Tibial nerve (tissue), 4 donors: Measurements from ENCODE around the gene RHBG. TPM values are rescaled to one million over a fixed set of nuclear protein-coding genes. Genes with fewer than 3 reads are reported as not detected.
"Not testable (repeated sequence)": the region's sequence is repeated elsewhere in the genome, so short reads cannot be mapped to it uniquely, and the experiment has no call there.

Source experiments
- DNase-seq, 2 donors: peaks; one replicate each; pipeline ENCODE4 v3.0.0-alpha.2; 2019; ENCODE audit warnings: low spot score in 2 of 2
- H3K27ac ChIP-seq, 4 donors: fragments of 200-600 bp; sonication (generic) in 3 of 4; one replicate each; pipeline ENCODE4 v1.5.1; 2017 to 2019; ENCODE audit warnings: mild to moderate bottlenecking in 1 of 4
- H3K27me3 ChIP-seq, 2 donors: fragments of 200-600 bp; sonication (generic) in 1 of 2; one replicate each; pipeline versions ENCODE4 v1.5.1 to v1.6.0; 2017 to 2019
- H3K36me3 ChIP-seq, 3 donors: fragments of 200-600 bp; sonication (generic); one replicate each; pipeline ENCODE4 v1.5.1; 2018 to 2019
- H3K4me1 ChIP-seq, 4 donors: fragments of 200-600 bp; sonication (generic) in 3 of 4; one replicate each; pipeline ENCODE4 v1.5.1; 2017 to 2019
- H3K4me3 ChIP-seq, 4 donors: fragments of 200-600 bp; sonication (generic) in 3 of 4; one replicate each; pipeline ENCODE4 v1.5.1; 2017 to 2019; ENCODE audit warnings: mild to moderate bottlenecking in 1 of 4, moderate library complexity in 1 of 4
- H3K9me3 ChIP-seq, 4 donors: fragments of 200-600 bp; sonication (generic) in 3 of 4; one replicate each; pipeline ENCODE4 v1.5.1; 2017 to 2019
- EP300 ChIP-seq, 2 donors: sonication (generic); formaldehyde crosslinking; IDR thresholded peaks; one replicate each; pipeline ENCODE4 v1.6.1; 2017; ENCODE audit warnings: antibody characterized with exemption in 2 of 2, mild to moderate bottlenecking in 1 of 2
- POLR2A ChIP-seq, 2 donors: fragments of 450-650 bp; IDR thresholded peaks; one replicate each; pipeline ENCODE4 v1.6.1; 2017; ENCODE audit warnings: antibody characterized with exemption in 2 of 2, mild to moderate bottlenecking in 2 of 2, moderate library complexity in 2 of 2
- WGBS, 2 donors: methylation state at CpG; one replicate each; pipeline ENCODE4 v1.1.5; 2018; 5-methylcytosine and 5-hydroxymethylcytosine counted together
- total RNA-seq, 4 donors: library from RNA; depleted of rRNA; stranded (reverse); fragments of >200 nt; gene quantifications; one replicate each; pipeline ENCODE4 v1.1.0, GENCODE V29; 2016
- TF ChIP-seq, protein P1 (sequence below), 5 experiments: fragments of 200-600 bp in 3 of 5; fragments of 450-650 bp in 2 of 5; sonication (generic) in 3 of 5; IDR thresholded peaks; one replicate each; pipeline ENCODE4 v1.5.1; 2016 to 2019; ENCODE audit warnings: antibody characterized with exemption in 5 of 5, mild to moderate bottlenecking in 3 of 5, moderate library complexity in 2 of 5

RHBG gene
- total RNA-seq, 4 donors from 2014 or later = not detected

DNA sequence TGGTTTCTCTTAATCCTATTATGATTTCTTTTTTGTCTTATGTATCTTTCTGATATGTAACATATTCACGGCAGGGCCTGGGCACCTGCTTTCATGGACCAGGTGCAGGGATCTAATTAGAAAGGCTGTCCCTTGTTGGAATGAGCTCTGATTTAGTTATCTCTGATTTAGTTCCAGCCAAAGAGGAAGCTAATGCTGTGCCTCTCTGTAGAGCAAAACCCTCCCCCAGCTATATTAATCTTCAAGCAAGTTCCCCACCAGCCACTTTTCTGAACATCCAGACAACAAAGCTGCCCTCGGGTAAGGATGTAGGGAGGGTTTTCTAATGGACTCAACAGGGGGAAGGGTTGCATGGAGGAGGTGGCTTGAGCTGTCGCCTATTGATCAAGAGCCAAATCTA, 24.6 kb upstream of the RHBG start:
- Histone ChIP-seq H3K4me1 (no peaks in the 10 kb centered on the region), H3K9me3 (no peaks in the 10 kb centered on the region), H3K27ac (no peak overlapping the region), H3K36me3 (no peaks in the 10 kb centered on the region), H3K27me3 (peaks cover 0 to 5% of the 10 kb centered on the region in 2 donors), H3K4me3 (no peak overlapping the region)
- TF ChIP-seq, protein P1, sequence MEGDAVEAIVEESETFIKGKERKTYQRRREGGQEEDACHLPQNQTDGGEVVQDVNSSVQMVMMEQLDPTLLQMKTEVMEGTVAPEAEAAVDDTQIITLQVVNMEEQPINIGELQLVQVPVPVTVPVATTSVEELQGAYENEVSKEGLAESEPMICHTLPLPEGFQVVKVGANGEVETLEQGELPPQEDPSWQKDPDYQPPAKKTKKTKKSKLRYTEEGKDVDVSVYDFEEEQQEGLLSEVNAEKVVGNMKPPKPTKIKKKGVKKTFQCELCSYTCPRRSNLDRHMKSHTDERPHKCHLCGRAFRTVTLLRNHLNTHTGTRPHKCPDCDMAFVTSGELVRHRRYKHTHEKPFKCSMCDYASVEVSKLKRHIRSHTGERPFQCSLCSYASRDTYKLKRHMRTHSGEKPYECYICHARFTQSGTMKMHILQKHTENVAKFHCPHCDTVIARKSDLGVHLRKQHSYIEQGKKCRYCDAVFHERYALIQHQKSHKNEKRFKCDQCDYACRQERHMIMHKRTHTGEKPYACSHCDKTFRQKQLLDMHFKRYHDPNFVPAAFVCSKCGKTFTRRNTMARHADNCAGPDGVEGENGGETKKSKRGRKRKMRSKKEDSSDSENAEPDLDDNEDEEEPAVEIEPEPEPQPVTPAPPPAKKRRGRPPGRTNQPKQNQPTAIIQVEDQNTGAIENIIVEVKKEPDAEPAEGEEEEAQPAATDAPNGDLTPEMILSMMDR (IDR thresholded peaks at IDR 0.05) = no peak
- TF ChIP-seq EP300 (IDR thresholded peaks at IDR 0.05) (no peak), POLR2A (IDR thresholded peaks at IDR 0.05) (no peak)
- DNase-seq = no peak
- 64 to 79% methylated on average over 3 of the region's 3 CpGs for WGBS, 2 donors

DNA sequence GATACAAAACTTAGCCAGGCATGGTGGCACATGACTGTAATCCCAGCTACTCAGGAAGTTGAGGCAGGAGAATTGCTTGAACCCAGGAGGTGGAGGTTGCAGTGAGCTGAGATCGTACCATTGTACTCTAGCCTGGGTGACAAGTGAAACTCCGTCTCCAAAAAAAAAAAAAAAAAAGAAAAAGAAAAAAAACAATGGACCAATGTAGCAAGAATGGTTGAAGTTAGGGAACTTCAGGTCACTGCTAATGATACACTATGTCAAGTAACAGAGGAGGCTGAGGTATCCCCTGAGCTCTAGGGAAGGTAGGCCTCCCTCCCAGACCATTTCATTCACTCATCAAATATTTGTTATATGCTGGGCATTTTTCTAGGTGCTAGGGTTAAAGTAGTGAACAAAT, 23.0 kb upstream of the RHBG start:
- H3K36me3 ChIP-seq, H3K4me1 ChIP-seq, H3K27me3 ChIP-seq, H3K9me3 ChIP-seq, DNase-seq, H3K27ac ChIP-seq, H3K4me3 ChIP-seq: not testable (repeated sequence)
- 77 to 86% methylated on average over 2 of the region's 2 CpGs for WGBS, 2 donors

DNA sequence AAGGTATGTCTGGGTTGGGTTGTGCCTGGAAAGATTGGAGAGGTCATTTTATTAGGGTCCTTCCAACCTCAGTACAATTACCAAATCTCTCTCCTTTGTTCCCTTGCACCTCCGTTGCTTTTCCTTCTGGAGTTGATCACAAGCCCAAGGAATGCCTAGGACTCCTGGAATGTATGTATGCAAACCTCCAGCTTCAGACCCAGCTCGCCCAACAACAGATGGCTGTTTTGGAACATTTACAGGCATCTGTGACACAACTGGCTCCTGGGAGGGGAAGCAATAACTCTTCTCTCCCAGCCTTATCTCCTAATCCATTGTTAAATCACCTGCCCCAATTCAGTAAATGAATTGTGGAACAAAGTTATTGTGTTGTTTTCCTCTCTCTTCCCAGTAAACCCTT, 22.4 kb upstream of the RHBG start:
- H3K27me3 ChIP-seq = peaks cover 0 to 5% of the 10 kb centered on the region in 2 donors
- no peaks in the 10 kb centered on the region for H3K36me3 ChIP-seq
- no peak for DNase-seq
- no peaks in the 10 kb centered on the region for H3K4me1 ChIP-seq
- WGBS, 2 donors = 37 to 40% methylated on average over 2 of the region's 2 CpGs
- H3K4me3 ChIP-seq = no peak overlapping the region
- H3K9me3 ChIP-seq = no peaks in the 10 kb centered on the region
- H3K27ac ChIP-seq = no peak overlapping the region
- TF ChIP-seq POLR2A (IDR thresholded peaks at IDR 0.05) (no peak), EP300 (IDR thresholded peaks at IDR 0.05) (no peak)
- TF ChIP-seq, protein P1 (IDR thresholded peaks at IDR 0.05) = no peak

DNA sequence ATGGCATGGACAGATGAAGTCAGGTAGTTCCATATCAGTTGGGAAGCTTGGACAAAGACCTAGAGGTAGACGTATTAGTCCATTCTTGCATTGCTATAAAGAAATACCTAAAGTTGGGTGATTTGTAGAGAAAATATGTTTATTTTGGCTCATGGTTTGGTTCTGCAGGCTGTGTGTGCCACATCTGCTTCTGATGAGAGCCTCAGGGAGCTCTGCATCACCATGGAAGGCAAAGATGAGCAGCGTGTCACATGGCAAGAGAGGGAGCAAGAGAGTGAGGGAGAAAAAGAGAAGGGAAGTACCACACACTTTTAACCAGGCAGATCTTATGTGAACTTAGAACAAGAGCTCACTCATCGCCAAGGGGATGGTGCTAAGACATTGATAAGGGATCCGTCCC, 21.7 kb upstream of the RHBG start:
- Histone ChIP-seq H3K4me3 (no peak overlapping the region), H3K27ac (no peak overlapping the region), H3K9me3 (no peaks in the 10 kb centered on the region), H3K36me3 (no peaks in the 10 kb centered on the region), H3K4me1 (no peaks in the 10 kb centered on the region), H3K27me3 (peaks cover 0 to 5% of the 10 kb centered on the region in 2 donors)
- WGBS, 2 donors = 72 to 78% methylated on average over 4 of the region's 4 CpGs
- no peak for DNase-seq
- TF ChIP-seq POLR2A (IDR thresholded peaks at IDR 0.05) = no peak
- TF ChIP-seq EP300 (IDR thresholded peaks at IDR 0.05) = no peak
- TF ChIP-seq, protein P1 (IDR thresholded peaks at IDR 0.05) = no peak

DNA sequence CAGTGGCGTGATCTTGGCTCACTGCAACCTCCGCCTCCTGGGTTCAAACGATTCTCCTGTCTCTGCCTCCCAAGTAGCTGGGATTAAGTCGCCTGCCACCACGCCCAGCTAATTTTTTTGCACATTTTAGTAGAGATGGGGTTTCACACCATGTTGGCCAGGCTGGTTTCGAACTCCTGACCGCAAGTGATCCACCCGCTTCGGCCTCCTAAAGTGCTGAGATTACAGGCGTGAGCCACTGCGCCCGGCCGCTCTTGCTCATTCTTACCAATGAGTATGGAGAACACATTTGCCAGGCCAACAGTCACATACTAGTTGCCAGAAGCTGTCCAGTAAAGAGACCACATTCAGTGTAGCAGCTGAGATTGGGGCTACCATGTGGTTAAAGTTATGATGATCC, 16.5 kb upstream of the RHBG start:
- not testable (repeated sequence) for H3K4me3 ChIP-seq, DNase-seq, H3K9me3 ChIP-seq, H3K27ac ChIP-seq, H3K36me3 ChIP-seq, H3K4me1 ChIP-seq
- peaks cover 0 to 33% of the 10 kb centered on the region in 2 donors for H3K27me3 ChIP-seq
- WGBS, 2 donors = 87 to 91% methylated on average over 13 of the region's 13 CpGs

DNA sequence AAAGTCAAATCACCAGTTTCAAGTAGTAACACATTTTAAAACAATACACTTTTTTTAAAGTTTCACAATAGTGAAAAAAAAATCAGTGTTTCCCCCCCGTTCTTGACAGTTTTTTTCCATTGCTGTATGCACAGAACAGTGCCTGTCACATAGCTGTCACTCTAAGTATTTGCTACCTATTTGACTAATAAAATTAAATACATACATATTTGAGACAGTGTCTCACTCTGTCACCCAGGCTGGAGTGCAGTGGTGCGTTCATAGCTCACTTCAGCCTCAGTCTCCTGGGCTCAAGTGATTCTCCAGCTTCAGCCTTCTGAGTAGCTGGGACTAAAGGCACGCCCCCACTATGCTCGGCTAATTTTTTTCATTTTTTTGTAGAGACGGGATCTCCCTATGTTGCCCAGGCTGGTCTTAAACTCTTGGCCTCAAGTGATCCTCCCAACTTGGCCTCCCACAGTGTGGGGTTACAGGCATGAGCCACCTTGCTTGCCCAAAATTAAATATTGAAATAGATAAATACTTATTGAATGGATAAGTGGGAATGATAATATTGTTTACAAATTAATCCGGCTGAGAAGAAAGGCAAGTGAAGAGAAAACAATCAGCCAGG, 12.6 kb upstream of the RHBG start:
- TF ChIP-seq, protein P1 (IDR thresholded peaks at IDR 0.05) = no peak
- TF ChIP-seq POLR2A (IDR thresholded peaks at IDR 0.05) (no peak), EP300 (IDR thresholded peaks at IDR 0.05) (no peak)
- 42 to 46% methylated on average over 6 of the region's 6 CpGs for WGBS, 2 donors
- no peak overlapping the region for H3K27ac ChIP-seq
- peaks cover 0 to 49% of the 10 kb centered on the region in 2 donors for H3K27me3 ChIP-seq
- H3K4me3 ChIP-seq = no peak overlapping the region
- no peaks in the 10 kb centered on the region for H3K36me3 ChIP-seq
- no peaks in the 10 kb centered on the region for H3K4me1 ChIP-seq
- no peak for DNase-seq
- H3K9me3 ChIP-seq = no peaks in the 10 kb centered on the region
